ENCODE results near the gene KATNBL1.
"Not testable (repeated sequence)": the region's sequence is repeated elsewhere in the genome, so short reads cannot be mapped to it uniquely, and the experiment has no call there.

Gene KATNBL1

GRCh38 chr15:34122771-34123183 is 87.1 kb downstream of the KATNBL1 start:
- peak; percentile 53 for DNase-seq (ENCODE audit: extremely low read depth, insufficient read length)
- TF ChIP-seq, protein P1, sequence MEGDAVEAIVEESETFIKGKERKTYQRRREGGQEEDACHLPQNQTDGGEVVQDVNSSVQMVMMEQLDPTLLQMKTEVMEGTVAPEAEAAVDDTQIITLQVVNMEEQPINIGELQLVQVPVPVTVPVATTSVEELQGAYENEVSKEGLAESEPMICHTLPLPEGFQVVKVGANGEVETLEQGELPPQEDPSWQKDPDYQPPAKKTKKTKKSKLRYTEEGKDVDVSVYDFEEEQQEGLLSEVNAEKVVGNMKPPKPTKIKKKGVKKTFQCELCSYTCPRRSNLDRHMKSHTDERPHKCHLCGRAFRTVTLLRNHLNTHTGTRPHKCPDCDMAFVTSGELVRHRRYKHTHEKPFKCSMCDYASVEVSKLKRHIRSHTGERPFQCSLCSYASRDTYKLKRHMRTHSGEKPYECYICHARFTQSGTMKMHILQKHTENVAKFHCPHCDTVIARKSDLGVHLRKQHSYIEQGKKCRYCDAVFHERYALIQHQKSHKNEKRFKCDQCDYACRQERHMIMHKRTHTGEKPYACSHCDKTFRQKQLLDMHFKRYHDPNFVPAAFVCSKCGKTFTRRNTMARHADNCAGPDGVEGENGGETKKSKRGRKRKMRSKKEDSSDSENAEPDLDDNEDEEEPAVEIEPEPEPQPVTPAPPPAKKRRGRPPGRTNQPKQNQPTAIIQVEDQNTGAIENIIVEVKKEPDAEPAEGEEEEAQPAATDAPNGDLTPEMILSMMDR (IDR thresholded peaks at IDR 0.05; ENCODE audit: insufficient read depth, low read length, poor library complexity, severe bottlenecking): no peak
- Histone ChIP-seq H3K4me3 (replicated peaks; ENCODE audit: low read depth, low read length) (no peak overlapping the region), H3K27me3 (replicated peaks; ENCODE audit: control insufficient read depth, insufficient read depth, low read length) (no peaks in the 10 kb centered on the region), H3K36me3 (ENCODE audit: control insufficient read depth, insufficient read depth, low read length) (no peaks in the 10 kb centered on the region)

- not testable (repeated sequence) for H3K36me3 ChIP-seq (ENCODE audit: control insufficient read depth, insufficient read depth, low read length); H3K27me3 ChIP-seq (replicated peaks; ENCODE audit: control insufficient read depth, insufficient read depth, low read length); DNase-seq (ENCODE audit: extremely low read depth, insufficient read length); H3K4me3 ChIP-seq (replicated peaks; ENCODE audit: low read depth, low read length)
Measured at GRCh38 chr15:34121786-34122185, 88.1 kb downstream of the KATNBL1 start.

DNA sequence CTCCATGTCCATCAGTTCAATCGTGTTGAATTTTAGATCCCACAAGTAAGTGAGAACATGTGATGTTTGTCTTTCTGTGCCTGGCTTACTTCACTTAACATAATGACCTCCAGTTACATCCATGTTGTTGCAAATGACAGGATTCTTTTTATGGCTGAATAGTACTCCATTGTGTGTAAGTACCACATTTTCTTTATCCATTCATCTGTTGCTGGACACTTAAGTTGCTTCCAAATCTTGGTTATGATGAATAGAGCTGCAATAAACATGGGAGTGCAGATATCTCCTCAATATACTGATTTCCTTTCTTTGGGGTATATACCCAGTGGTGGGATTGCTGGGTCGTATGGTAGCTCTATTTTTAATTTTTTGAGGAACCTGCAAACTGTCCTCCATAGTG is 89.5 kb downstream of the KATNBL1 start:
- H3K36me3 ChIP-seq (ENCODE audit: control insufficient read depth, insufficient read depth, low read length); H3K27me3 ChIP-seq (replicated peaks; ENCODE audit: control insufficient read depth, insufficient read depth, low read length); H3K4me3 ChIP-seq (replicated peaks; ENCODE audit: low read depth, low read length): not testable (repeated sequence)

DNA sequence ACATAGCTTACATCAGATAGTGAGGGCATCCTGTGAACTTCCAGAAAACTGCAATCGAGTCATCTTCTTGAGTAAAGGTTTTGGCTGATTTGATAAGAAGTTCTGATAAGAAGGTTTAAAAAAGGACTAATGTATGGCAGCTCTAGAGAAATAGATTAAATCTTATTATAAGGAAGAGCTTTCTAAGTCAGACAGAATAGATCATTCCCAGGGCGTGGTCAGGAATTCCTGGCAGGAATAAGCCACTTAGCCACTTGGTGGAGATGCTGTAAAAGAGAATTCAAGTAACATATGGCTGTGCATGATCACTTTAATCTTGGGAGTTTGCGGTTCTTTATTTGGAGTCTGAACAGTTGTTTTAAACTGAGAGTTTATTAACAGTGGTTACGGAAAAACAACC is 90.6 kb downstream of the KATNBL1 start:
- Histone ChIP-seq H3K36me3 (ENCODE audit: control insufficient read depth, insufficient read depth, low read length) (no peaks in the 10 kb centered on the region), H3K4me3 (replicated peaks; ENCODE audit: low read depth, low read length) (no peak overlapping the region), H3K27me3 (replicated peaks; ENCODE audit: control insufficient read depth, insufficient read depth, low read length) (no peaks in the 10 kb centered on the region)
- TF ChIP-seq, protein P1 (IDR thresholded peaks at IDR 0.05; ENCODE audit: insufficient read depth, low read length, poor library complexity, severe bottlenecking): no peak
- no peak for DNase-seq (ENCODE audit: extremely low read depth, insufficient read length)

More for the DNA sequence above, 89.5 kb downstream of the KATNBL1 start:
- DNase-seq (ENCODE audit: extremely low read depth, insufficient read length): not testable (repeated sequence)

- TF ChIP-seq, protein P1 (IDR thresholded peaks at IDR 0.05; ENCODE audit: insufficient read depth, low read length, poor library complexity, severe bottlenecking): no peak
- Histone ChIP-seq H3K36me3 (ENCODE audit: control insufficient read depth, insufficient read depth, low read length) (no peaks in the 10 kb centered on the region), H3K4me3 (replicated peaks; ENCODE audit: low read depth, low read length) (no peak overlapping the region), H3K27me3 (replicated peaks; ENCODE audit: control insufficient read depth, insufficient read depth, low read length) (no peaks in the 10 kb centered on the region)
- no peak for DNase-seq (ENCODE audit: extremely low read depth, insufficient read length)
Measured at GRCh38 chr15:34116620-34117019, 93.3 kb downstream of the KATNBL1 start.

GRCh38 chr15:34114739-34115138 is 95.2 kb downstream of the KATNBL1 start:
- DNase-seq (ENCODE audit: extremely low read depth, insufficient read length): no peak
- TF ChIP-seq, protein P1 (IDR thresholded peaks at IDR 0.05; ENCODE audit: insufficient read depth, low read length, poor library complexity, severe bottlenecking): no peak
- Histone ChIP-seq H3K4me3 (replicated peaks; ENCODE audit: low read depth, low read length) (no peak overlapping the region), H3K27me3 (replicated peaks; ENCODE audit: control insufficient read depth, insufficient read depth, low read length) (no peaks in the 10 kb centered on the region), H3K36me3 (ENCODE audit: control insufficient read depth, insufficient read depth, low read length) (no peaks in the 10 kb centered on the region)

DNA sequence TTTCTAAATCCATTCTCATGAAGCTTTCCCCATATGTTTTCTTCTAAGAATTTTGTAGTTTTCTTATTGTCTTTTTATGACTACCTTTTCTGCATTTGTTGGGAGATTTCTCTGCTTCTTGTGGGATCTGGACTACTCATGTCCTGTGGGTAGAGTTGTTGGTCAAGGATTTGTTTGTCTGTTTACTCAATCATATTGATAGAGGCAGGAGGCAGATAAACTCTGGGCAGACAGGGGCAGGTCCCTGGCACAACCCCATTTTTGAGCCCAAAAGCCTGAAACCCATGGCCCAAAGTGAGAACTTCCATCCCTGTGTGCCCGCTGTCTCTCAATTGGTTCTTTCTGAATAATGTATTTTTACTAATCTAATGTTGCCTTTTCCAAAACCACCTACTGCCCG is 95.7 kb downstream of the KATNBL1 start:
- H3K36me3 ChIP-seq (ENCODE audit: control insufficient read depth, insufficient read depth, low read length): no peaks in the 10 kb centered on the region
- no peak for DNase-seq (ENCODE audit: extremely low read depth, insufficient read length)
- H3K27me3 ChIP-seq (replicated peaks; ENCODE audit: control insufficient read depth, insufficient read depth, low read length): no peaks in the 10 kb centered on the region
- no peak overlapping the region for H3K4me3 ChIP-seq (replicated peaks; ENCODE audit: low read depth, low read length)
- TF ChIP-seq, protein P1 (IDR thresholded peaks at IDR 0.05; ENCODE audit: insufficient read depth, low read length, poor library complexity, severe bottlenecking): no peak
